Osteoblast (primary cell): ENCODE data around the gene HCFC1R1. TPM values are rescaled to one million over a fixed set of nuclear protein-coding genes. Genes with fewer than 3 reads are reported as not detected.

Source experiments
- DNase-seq: peaks from one replicate; pipeline ENCODE4 v3.0.0; 2011; ENCODE audit warnings: low spot score, mixed read lengths; ENCODE audit not compliant: insufficient read length; ENCODE audit errors: missing footprints
- H2AFZ ChIP-seq: 2 replicates; pipeline ENCODE4 v1.6.0; 2011; ENCODE audit warnings: mild to moderate bottlenecking, low read length
- H3K27ac ChIP-seq: 2 replicates; pipeline ENCODE4 v1.5.1; 2011; ENCODE audit warnings: mild to moderate bottlenecking, low read depth, low read length, moderate library complexity
- H3K27me3 ChIP-seq: 2 replicates; pipeline ENCODE4 v1.6.0; 2012; ENCODE audit warnings: mild to moderate bottlenecking, control low read depth, inconsistent platforms, low read length, moderate library complexity; ENCODE audit not compliant: insufficient read depth
- H3K36me3 ChIP-seq: 2 replicates; pipeline ENCODE4 v1.5.1; 2011; ENCODE audit warnings: mild to moderate bottlenecking, low read length, control low read depth, moderate library complexity; ENCODE audit not compliant: insufficient read depth
- H3K4me1 ChIP-seq: 2 replicates; pipeline ENCODE4 v1.5.1; 2011; ENCODE audit warnings: mild to moderate bottlenecking, low read length, control low read depth, moderate library complexity; ENCODE audit not compliant: insufficient read depth
- H3K4me2 ChIP-seq: 2 replicates; pipeline ENCODE4 v1.6.0; 2011; ENCODE audit warnings: mild to moderate bottlenecking, low read length; ENCODE audit not compliant: insufficient read depth
- H3K4me3 ChIP-seq: fragments of 200-600 bp; sonication (generic); 3 replicates; pipeline ENCODE4 v1.5.1; 2012; ENCODE audit warnings: mild to moderate bottlenecking, low read length, inconsistent platforms; ENCODE audit not compliant: insufficient read depth
- H3K79me2 ChIP-seq: 2 replicates; pipeline ENCODE4 v1.6.0; 2012; ENCODE audit warnings: mild to moderate bottlenecking, low read length, control low read depth, inconsistent platforms; ENCODE audit not compliant: insufficient read depth
- H3K9me3 ChIP-seq: 2 replicates; pipeline ENCODE4 v1.5.1; 2011; ENCODE audit warnings: low read depth, low read length, control low read depth
- H4K20me1 ChIP-seq: 2 replicates; pipeline ENCODE4 v1.6.0; 2012; ENCODE audit warnings: mild to moderate bottlenecking, low read length, control low read depth; ENCODE audit not compliant: insufficient read depth
- CTCF ChIP-seq: IDR thresholded peaks from 2 replicates; pipeline ENCODE4 v1.5.1; 2011; ENCODE audit warnings: mild to moderate bottlenecking, low read depth, low read length, moderate library complexity; ENCODE audit errors: extremely low read depth
- total RNA-seq: library from RNA; depleted of rRNA; stranded (reverse); fragments of >200 nt; gene quantifications from 2 replicates; pipeline ENCODE4 v1.2.3, GENCODE V29; 2012

The HCFC1R1 gene
- total RNA-seq, 1 donor: 20.3 TPM

- no peak overlapping the region for H2AFZ ChIP-seq
- no peaks in the 10 kb centered on the region for H3K4me1 ChIP-seq
- peaks cover 58% of the 10 kb centered on the region for H3K27me3 ChIP-seq
- H4K20me1 ChIP-seq: no peaks in the 10 kb centered on the region
- no peak overlapping the region for H3K27ac ChIP-seq
- no peaks in the 10 kb centered on the region for H3K79me2 ChIP-seq
- no peak overlapping the region for H3K4me3 ChIP-seq
- H3K36me3 ChIP-seq: no peaks in the 10 kb centered on the region
- no peaks in the 10 kb centered on the region for H3K9me3 ChIP-seq
- H3K4me2 ChIP-seq: no peak overlapping the region
- no peak for DNase-seq
- TF ChIP-seq CTCF: no peak
These were observed 14.5 kb upstream of the HCFC1R1 start for GRCh38 chr16:3038256-3038655.

GRCh38 chr16:3036726-3037315 is 13.1 kb upstream of the HCFC1R1 start, which contains the start of gene BICDL2:
Gene BICDL2 (minus strand): TSS chr16:3036944. CDS start chr16:3035496, 1,448 bp downstream.
- H4K20me1 ChIP-seq: no peaks in the 10 kb centered on the region
- no peaks in the 10 kb centered on the region for H3K9me3 ChIP-seq
- no peak within 1 kb of the TSS for H3K4me3 ChIP-seq
- H2AFZ ChIP-seq: no peak within 1 kb of the TSS
- H3K27me3 ChIP-seq: peaks cover 71% of the 10 kb centered on the region
- no peak within 1 kb of the TSS for H3K27ac ChIP-seq
- no peak for DNase-seq
- no peak within 1 kb of the TSS for H3K4me2 ChIP-seq
- H3K79me2 ChIP-seq: no peaks in the 10 kb centered on the region
- H3K36me3 ChIP-seq: no peaks in the 10 kb centered on the region
- H3K4me1 ChIP-seq: no peaks in the 10 kb centered on the region
- TF ChIP-seq CTCF: no peak

GRCh38 chr16:3035972-3036725 is 12.4 kb upstream of the HCFC1R1 start:
- no peaks in the 10 kb centered on the region for H3K79me2 ChIP-seq
- H3K27ac ChIP-seq: no peak overlapping the region
- no peaks in the 10 kb centered on the region for H3K4me1 ChIP-seq
- H2AFZ ChIP-seq: no peak overlapping the region
- no peaks in the 10 kb centered on the region for H3K36me3 ChIP-seq
- TF ChIP-seq CTCF: no peak
- DNase-seq: no peak
- no peak overlapping the region for H3K4me3 ChIP-seq
- H3K27me3 ChIP-seq: peaks cover 71% of the 10 kb centered on the region
- H3K4me2 ChIP-seq: no peak overlapping the region
- no peaks in the 10 kb centered on the region for H4K20me1 ChIP-seq
- H3K9me3 ChIP-seq: no peaks in the 10 kb centered on the region

- no peak overlapping the region for H2AFZ ChIP-seq
These were observed 11.7 kb upstream of the HCFC1R1 start for GRCh38 chr16:3035289-3035971.

More at GRCh38 chr16:3035289-3035971, 11.7 kb upstream of the HCFC1R1 start:
- no peak overlapping the region for H3K4me3 ChIP-seq
- H3K79me2 ChIP-seq: no peaks in the 10 kb centered on the region
- no peak overlapping the region for H3K4me2 ChIP-seq
- H3K36me3 ChIP-seq: no peaks in the 10 kb centered on the region
- H3K27ac ChIP-seq: no peak overlapping the region
- no peak for TF ChIP-seq CTCF
- DNase-seq: no peak
- no peaks in the 10 kb centered on the region for H4K20me1 ChIP-seq
- H3K27me3 ChIP-seq: peaks cover 70% of the 10 kb centered on the region
- H3K4me1 ChIP-seq: no peaks in the 10 kb centered on the region
- no peaks in the 10 kb centered on the region for H3K9me3 ChIP-seq
